GM19328 (cell line): Measurements from ENCODE around the gene SIGLEC8.
A peak's percentile ranks its signal among the peaks of the same experiment; 100 is the strongest.
"Not testable (repeated sequence)": the region's sequence is repeated elsewhere in the genome, so short reads cannot be mapped to it uniquely, and the experiment has no call there.

Experiments used
- ATAC-seq: cut with Tn5 transposase; IDR thresholded peaks from one replicate; pipeline ENCODE4 v1.9.1; 2021; ENCODE audit warnings: mild to moderate bottlenecking, moderate library complexity; ENCODE audit not compliant: unreplicated experiment

The SIGLEC8 gene

DNA sequence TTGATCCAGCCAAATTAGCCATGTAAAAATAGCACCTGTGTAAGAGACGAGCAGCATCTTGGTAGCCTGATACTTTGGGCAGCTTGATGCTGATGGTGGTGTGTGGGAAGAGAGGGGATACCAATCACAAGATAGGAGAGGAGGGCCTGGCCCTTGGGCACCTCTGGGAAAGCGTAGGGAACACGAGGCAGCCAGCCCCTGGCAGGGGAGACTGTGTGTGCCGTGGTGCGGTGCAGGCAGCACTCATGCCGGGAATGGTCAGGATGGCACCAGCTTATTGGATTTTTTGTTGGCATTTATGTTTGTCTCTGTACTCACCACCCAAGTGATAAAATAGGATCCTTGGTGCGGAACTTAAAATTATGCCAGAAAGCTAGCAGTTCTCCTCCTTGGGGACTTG, 10.2 kb downstream of the SIGLEC8 start:
- no peak for ATAC-seq

- not testable (repeated sequence) for ATAC-seq
These were observed 10.7 kb downstream of the SIGLEC8 start for GRCh38 chr19:51447510-51447909.

DNA sequence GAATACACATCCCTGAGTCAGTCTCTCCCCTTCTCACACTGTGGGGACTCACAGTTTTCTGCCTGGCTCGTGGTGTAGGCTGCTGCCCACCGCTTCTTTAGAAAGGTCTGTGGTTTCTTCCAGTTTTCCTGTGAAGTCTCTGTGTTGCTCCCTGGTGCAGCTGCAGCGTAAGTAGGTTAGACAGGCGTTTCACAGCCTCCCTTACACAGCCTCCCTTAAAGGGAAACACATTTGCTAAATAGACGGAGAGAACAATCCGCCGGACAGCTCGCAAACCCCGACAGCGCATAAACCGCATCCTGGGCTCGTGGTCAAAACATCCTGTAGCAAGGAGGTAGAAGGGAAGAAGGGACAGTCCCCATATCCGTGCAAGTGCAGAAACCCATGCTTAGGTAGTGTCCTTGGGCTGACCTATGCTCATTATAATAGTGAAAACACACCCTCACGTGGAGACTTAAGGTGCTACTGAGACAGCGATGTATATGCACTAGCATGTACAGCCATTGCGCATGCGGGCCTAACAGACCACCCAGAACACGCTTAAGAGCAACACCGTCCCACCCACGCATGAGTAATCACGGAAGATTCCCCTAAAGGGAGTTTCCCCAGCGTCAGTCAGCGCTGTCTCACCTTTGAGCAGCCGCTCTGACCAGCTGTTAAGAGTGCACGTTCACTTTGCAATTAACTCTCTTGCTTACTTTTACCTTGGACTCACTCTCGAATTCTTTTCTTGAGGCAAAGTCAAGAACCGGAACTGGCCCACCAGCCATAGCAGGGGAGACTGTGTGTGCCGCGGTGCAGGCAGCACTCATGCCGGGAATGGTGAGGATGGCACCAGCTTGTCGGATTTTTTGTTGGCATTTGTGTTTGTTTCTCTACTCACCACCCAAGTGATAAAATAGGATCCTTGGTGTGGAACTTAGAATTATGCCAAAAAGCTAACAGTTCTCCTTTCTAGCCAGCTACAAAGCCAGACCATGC, 16.6 kb downstream of the SIGLEC8 start:
- peak; percentile 73 for ATAC-seq

DNA sequence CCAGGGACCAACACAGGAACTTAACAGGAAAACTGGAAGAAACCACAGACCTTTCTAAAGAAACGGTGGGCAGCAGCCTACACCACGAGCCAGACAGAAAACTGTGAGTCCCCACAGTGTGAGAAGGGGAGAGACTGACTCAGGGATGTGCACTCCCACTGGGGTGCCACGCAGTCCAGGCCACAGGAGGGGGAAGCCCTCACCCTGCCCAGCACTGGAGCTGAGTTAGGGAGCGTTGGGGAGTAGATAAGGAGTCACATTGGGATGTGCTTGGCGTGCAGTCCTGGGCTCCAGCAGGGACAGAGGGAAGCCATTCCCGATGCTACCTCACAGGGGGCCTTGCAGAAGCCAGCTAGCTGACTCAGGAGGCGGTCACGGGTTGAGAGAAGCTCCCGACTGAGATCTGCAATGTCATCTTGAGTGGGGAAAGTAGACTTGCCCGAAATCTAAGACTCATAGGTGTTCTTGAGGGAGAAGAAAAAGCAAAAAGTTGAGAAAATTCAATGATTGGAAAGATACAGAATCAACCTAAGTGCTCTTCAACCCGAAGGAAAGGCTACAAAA, 17.3 kb downstream of the SIGLEC8 start:
- no peak for ATAC-seq

DNA sequence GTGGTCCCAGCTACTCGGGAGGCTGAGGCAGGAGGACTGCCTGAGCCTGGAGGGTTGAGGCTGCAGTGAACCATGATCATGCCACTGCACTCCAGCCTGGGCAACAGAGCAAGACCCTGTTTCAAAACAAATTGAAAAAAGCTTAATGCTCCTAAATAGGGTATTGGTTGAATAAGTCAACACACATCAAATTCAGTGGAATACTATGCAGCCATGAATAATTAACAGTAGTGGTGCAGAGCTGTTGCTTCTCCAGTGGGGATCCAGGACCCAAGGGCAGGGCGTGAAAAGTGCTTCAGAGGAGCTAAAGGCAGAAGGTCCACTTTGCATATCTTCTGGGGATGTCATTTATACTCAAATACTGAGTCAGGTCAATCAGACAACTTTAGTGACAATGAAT, 18.2 kb downstream of the SIGLEC8 start:
- ATAC-seq, result no peak

GRCh38 chr19:51439021-51439465, 19.2 kb downstream of the SIGLEC8 start:
- ATAC-seq, result no peak

- ATAC-seq, result no peak
These were observed 23.8 kb downstream of the SIGLEC8 start for GRCh38 chr19:51434456-51434855.

- no peak for ATAC-seq
These were observed 25.2 kb downstream of the SIGLEC8 start for GRCh38 chr19:51433043-51433442.

DNA sequence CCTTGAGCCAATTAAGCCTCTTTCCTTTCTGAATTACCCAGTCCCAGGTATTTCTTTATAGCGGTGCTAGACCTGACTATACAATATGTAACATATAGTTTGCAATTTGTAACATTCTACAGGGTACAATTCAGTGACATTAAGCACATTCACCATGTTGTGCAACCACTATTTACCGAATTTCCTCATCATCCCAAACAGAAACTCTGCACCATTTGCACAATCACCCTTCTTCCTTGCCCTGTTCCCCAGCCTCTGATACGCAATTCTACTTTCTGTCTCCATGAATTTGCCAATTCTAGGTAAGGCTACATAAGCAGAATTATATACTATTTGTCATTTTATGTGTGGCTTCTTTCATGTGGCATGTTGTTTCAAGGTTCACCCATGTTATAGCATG, 27.1 kb downstream of the SIGLEC8 start:
- ATAC-seq, result no peak

DNA sequence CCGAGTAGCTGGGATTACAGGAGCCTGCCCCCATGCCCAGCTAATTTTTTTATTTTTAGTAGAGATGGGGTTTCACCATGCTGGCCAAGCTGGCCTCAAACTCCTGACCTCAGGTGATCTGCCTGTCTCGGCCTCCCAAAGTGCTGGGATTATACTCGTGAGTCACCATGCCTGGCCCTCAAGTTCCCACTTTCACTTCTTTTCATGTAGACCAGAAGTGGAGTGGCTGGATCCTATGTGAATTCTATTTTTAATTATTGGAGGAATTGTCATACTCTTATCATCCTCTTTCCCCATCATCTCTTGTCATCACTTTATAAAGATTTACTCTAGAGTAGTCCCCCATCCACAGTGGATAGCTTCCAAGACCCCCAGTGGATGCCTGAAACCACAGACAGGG, 28.0 kb downstream of the SIGLEC8 start:
- ATAC-seq, result no peak

DNA sequence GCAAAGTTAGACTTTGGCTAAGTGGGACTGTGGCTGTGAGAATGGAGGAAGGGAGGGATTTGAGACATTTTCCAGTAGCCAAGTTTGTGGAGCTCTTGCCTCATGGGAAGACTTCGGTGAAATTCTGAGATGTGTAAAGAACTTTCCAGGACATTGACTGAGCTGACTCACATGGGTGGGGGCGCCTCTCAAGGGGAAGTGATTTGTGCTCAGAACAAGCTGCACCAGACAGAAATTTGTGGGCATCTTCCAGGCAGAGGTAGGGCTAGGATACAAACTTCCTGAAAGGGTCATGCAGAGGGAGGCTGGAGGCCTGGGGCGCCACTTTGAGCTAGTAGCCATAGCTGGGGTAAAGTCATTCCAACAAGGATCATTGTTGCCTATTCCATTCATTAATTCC, 31.1 kb downstream of the SIGLEC8 start:
- ATAC-seq, result no peak

DNA sequence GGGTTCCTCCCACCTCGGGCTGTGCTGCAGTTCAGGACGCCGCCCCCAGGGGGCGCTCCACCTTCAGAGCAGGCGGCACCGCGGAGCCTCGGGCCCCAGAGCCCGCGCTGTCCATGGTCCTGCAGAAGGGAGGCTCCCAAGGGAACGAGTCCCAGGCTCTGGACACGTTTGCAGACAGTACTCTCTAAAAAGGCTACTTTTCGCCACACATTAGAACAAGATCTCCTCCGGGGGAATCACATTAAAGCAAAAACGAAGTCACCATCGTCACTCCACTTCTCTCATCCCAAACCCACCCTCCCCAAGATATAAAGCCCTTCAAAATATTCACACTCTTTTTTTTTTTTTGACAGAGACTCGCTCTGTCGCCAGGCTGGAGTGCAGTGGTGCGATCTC, 36.2 kb downstream of the SIGLEC8 start:
- no peak for ATAC-seq

DNA sequence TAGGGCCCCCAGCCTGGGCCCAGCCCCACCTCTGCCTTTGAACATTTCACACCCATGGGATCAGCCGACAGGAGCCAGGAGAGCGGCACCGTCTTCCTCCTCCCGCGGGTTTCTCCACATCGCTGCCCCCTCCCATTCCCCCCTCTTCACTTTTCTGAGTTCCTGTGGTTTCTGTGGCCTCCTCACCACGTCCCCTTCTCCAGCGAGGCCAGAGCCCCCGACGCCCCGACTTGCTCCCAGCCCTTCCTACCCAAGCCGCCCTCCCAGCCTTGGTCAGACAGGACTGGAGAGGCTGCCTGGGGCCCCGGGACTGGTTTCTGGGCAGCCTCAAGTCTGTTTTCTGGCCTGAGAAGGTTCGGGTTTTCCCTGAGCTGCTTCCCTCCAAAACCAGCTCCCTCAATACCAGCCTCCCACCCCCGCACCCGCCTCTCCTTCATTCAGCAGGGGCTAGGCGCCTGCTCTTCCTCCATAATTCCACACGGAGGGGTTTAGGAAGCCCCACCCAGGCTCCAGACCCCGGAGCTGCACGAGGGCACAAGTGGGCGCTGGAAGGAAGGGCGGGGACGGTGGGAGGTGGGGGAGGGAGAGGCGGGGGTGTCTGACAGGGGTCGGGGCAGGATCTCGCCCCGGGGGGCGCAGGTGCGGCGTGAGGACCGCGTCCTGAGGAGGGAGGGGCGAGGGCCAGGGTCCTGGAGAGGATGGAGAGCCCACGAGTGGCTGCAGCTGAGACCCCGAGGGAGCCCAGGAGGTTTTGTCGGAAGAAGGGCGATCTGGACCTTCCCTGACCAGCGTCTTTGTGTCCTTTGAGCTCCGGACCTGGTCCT, 36.8 kb downstream of the SIGLEC8 start:
- no peak for ATAC-seq

- not testable (repeated sequence) for ATAC-seq
These were observed 37.7 kb downstream of the SIGLEC8 start for GRCh38 chr19:51420511-51420910.

- ATAC-seq, result no peak
These were observed 39.5 kb downstream of the SIGLEC8 start for GRCh38 chr19:51418707-51419106.

GRCh38 chr19:51417810-51418157, 40.5 kb downstream of the SIGLEC8 start:
- ATAC-seq, result no peak

DNA sequence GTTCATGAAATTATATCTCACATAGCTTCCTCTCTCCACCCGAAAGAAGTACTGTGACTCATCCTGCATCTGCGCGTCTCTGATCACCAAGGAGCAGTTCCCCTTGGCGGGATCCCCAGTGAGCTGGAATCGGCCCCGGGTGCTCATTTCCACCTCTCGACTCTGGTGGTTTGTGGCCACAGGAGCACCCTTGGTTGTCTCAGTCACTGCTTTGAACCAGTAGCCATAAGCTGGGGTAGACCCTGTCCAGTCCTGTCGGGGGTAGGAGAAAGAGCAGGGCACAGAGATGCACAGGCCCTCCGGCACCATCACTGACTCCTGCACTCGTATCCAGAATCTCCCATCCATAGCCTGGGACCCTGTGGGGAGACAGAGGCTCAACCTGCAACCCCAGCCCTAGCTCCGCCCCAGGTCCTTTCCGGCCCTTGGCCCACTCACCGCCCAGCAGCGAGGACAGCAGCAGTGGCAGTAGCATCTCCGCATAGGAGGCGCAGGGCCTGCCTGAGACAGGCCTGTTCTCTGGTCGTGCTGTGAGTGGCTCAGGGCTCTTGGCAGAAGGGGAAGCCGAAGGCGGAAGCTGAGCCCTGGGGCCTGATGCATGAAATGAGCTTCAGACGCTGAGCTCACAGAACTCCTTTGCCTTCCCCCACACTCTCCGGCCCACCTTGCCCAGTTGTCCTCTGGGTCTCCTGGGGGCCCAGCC, 41.0 kb downstream of the SIGLEC8 start, which contains the start of gene SIGLEC10:
Gene SIGLEC10 (minus strand): TSS at position 536 of the 703 bp plus-strand sequence. CDS start 61 bp downstream, at position 475.
- no peak for ATAC-seq

DNA sequence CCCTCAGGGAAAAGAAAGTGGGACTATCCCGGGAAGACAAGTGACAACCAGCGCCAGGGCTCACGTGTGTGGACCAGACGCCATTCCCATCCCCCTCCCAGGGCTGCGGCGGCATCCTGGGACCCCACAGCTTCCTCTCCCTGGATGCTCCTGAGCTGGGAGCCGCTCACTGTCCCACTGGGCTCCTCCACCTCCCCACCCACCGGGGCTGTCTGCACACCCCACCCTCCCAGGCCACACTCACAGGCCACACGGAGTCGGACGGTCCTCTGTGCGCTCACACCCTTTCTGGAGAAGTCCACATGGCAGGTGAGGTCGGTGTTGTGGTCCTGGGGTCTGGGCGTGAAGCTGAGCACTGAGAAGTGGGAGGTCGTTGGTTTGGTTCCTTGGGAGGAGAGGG, 41.8 kb downstream of the SIGLEC8 start:
- ATAC-seq, result not testable (repeated sequence)

DNA sequence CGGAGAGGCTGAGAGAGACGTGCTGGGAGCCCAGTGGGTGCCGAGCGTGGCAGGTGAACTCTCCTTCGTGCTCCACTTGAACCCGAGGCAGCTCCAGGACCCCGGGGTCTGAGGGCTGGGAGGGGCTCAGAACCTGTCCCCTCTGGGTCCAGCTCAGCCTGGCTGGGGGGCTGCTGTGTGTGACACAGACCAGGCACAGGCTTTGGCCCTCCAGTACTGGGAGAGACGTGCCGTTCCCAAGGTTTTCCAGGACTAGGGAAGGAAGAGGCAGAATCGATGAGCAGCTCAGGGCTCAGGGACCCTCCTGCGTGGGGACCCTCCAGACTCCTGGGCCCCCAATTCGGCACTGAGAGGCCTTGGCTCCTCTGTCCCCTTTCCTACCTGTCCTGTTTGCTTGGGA, 43.1 kb downstream of the SIGLEC8 start:
- no peak for ATAC-seq

- no peak for ATAC-seq
These were observed 47.1 kb downstream of the SIGLEC8 start for GRCh38 chr19:51410950-51411748.
